Neural cell (in vitro differentiated cells): Measurements from ENCODE around the gene GLRB.

Experiments
- CTCF ChIP-seq: fragments of 450-650 bp; IDR thresholded peaks from 2 replicates; pipeline ENCODE4 v1.5.1; 2014; ENCODE audit warnings: antibody characterized with exemption, mild to moderate bottlenecking, moderate library complexity; ENCODE audit not compliant: poor library complexity, severe bottlenecking
- EP300 ChIP-seq: fragments of 450-650 bp; conservative IDR thresholded peaks from 2 replicates; pipeline ENCODE4 v1.6.1; 2014; ENCODE audit warnings: antibody characterized with exemption, mild to moderate bottlenecking, moderate library complexity; ENCODE audit not compliant: poor library complexity, severe bottlenecking
- EZH2 ChIP-seq: fragments of 200-600, 300-800 bp; shearing (Covaris generic), sonication (generic); IDR thresholded peaks from 2 replicates; pipeline ENCODE4 v1.6.1; 2014; ENCODE audit warnings: antibody characterized with exemption, low read length, borderline replicate concordance, mild to moderate bottlenecking; ENCODE audit not compliant: insufficient read depth, poor library complexity, severe bottlenecking
- MXI1 ChIP-seq: fragments of 450-650 bp; conservative IDR thresholded peaks from 2 replicates; pipeline ENCODE4 v1.6.1; 2014; ENCODE audit warnings: antibody characterized with exemption, mild to moderate bottlenecking; ENCODE audit not compliant: poor library complexity, severe bottlenecking
- POLR2AphosphoS5 ChIP-seq: IDR thresholded peaks from 2 replicates; pipeline ENCODE4 v1.6.1; 2012
- RAD21 ChIP-seq: fragments of 450-650 bp; conservative IDR thresholded peaks from 2 replicates; pipeline ENCODE4 v1.6.1; 2014; ENCODE audit warnings: antibody characterized with exemption, mild to moderate bottlenecking, moderate library complexity
- REST ChIP-seq: IDR thresholded peaks from 2 replicates; pipeline ENCODE4 v1.6.1; 2012; ENCODE audit warnings: borderline replicate concordance
- SMC3 ChIP-seq: fragments of 450-650 bp; conservative IDR thresholded peaks from 2 replicates; pipeline ENCODE4 v1.6.1; 2014; ENCODE audit warnings: antibody characterized with exemption, mild to moderate bottlenecking, moderate library complexity; ENCODE audit not compliant: poor library complexity
- TAF1 ChIP-seq: IDR thresholded peaks from 2 replicates; pipeline ENCODE4 v1.6.1; 2012; ENCODE audit warnings: low read depth

GRCh38 chr4:157075811-157076577 lies at the start of gene GLRB:
- TF ChIP-seq CTCF (peak; percentile 26), EP300 (no peak), POLR2AphosphoS5 (no peak), EZH2 (no peak), SMC3 (peak; percentile 39), MXI1 (peak; percentile 38), REST (peak; percentile 23), RAD21 (peak; percentile 43), TAF1 (no peak)
